ENCODE measurements around the gene ECE2.

GRCh38 chr3:184291044-184291737 is 15.4 kb downstream of the ECE2 start:
- TF ChIP-seq TAF1 (conservative IDR thresholded peaks at IDR 0.05) (no peak), GABPA (IDR thresholded peaks at IDR 0.05 in 1 of 2, conservative IDR thresholded peaks at IDR 0.05 in 1 of 2) (no peak), CTCF (IDR thresholded peaks at IDR 0.05; ENCODE audit: low read depth, low read length, missing input control) (no peak), HNF4G (IDR thresholded peaks at IDR 0.05) (no peak), MAX (IDR thresholded peaks at IDR 0.05) (no peak), EGR1 (IDR thresholded peaks at IDR 0.05; ENCODE audit: low read depth in 2 of 2) (no peak), ATF3 (IDR thresholded peaks at IDR 0.05) (no peak), YY1 (IDR thresholded peaks at IDR 0.05) (no peak), RAD21 (IDR thresholded peaks at IDR 0.05) (no peak), RXRA (IDR thresholded peaks at IDR 0.05) (no peak), REST (IDR thresholded peaks at IDR 0.05) (no peak), JUND (IDR thresholded peaks at IDR 0.05) (no peak), FOXA1 (IDR thresholded peaks at IDR 0.05) (no peak)
